Astrocyte (in vitro differentiated cells and primary cell): ENCODE data around the gene FARS2.

Experiments
- CTCF ChIP-seq: IDR thresholded peaks from 2 replicates; pipeline ENCODE4 v1.5.1; 2011; ENCODE audit warnings: low read depth, mild to moderate bottlenecking, inconsistent platforms, low read length, moderate library complexity; ENCODE audit not compliant: insufficient read depth
- EZH2 ChIP-seq: IDR thresholded peaks from 2 replicates; pipeline ENCODE4 v1.6.1; 2012; ENCODE audit warnings: mild to moderate bottlenecking, low read length, inconsistent platforms; ENCODE audit not compliant: insufficient read depth

GRCh38 chr6:5556011-5556410 is 294.7 kb downstream of the FARS2 start:
- TF ChIP-seq CTCF (no peak), EZH2 (no peak)
